Stimulated activated CD4-positive, alpha-beta T cell treated with anti-CD3 and anti-CD28 coated beads, Interleukin-15, amount 100 ng/mL, for 48 hours (primary cell): ENCODE measurements around the gene GOLM1.
"Not testable (repeated sequence)": the region's sequence is repeated elsewhere in the genome, so short reads cannot be mapped to it uniquely, and the experiment has no call there.

Experiments
- DNase-seq, 2 donors: peaks; one replicate each; pipeline ENCODE4 v3.0.0-alpha.2; 2020; ENCODE audit warnings: low read depth in 2 of 2

The GOLM1 gene

GRCh38 chr9:86098824-86099700 lies at the start of gene GOLM1:
GOLM1 (minus strand) TSS chr9:86099558; CDS start chr9:86079320, 20,238 bp downstream.
- DNase-seq, result peak in 1 of 2 donors; percentile 25

GRCh38 chr9:86146671-86147070 lies 47.3 kb upstream of the GOLM1 start:
- DNase-seq, result not testable (repeated sequence)

- not testable (repeated sequence) for DNase-seq
Observed at GRCh38 chr9:86145960-86146359, 46.6 kb upstream of the GOLM1 start.

- no peak for DNase-seq
Observed at GRCh38 chr9:86142973-86143372, 43.6 kb upstream of the GOLM1 start.

GRCh38 chr9:86141843-86142242 lies 42.5 kb upstream of the GOLM1 start:
- DNase-seq, result no peak

- no peak for DNase-seq
Observed at GRCh38 chr9:86135371-86135770, 36.0 kb upstream of the GOLM1 start.

- DNase-seq, result no peak
Observed at GRCh38 chr9:86134361-86134760, 35.0 kb upstream of the GOLM1 start.

GRCh38 chr9:86128235-86128822 lies 29.0 kb upstream of the GOLM1 start:
- DNase-seq, result no peak

- no peak for DNase-seq
Observed at GRCh38 chr9:86126998-86127972, 27.9 kb upstream of the GOLM1 start.

- no peak for DNase-seq
Observed at GRCh38 chr9:86122311-86122710, 23.0 kb upstream of the GOLM1 start.

- DNase-seq, result no peak
Observed at GRCh38 chr9:86119457-86119856, 20.1 kb upstream of the GOLM1 start.

- no peak for DNase-seq
Observed at GRCh38 chr9:86116425-86116824, 17.1 kb upstream of the GOLM1 start.

- DNase-seq, result no peak
Observed at GRCh38 chr9:86115886-86116285, 16.5 kb upstream of the GOLM1 start.

- DNase-seq, result no peak
Observed at GRCh38 chr9:86112057-86112456, 12.7 kb upstream of the GOLM1 start.

- no peak for DNase-seq
Observed at GRCh38 chr9:86102626-86103025, 3.3 kb upstream of the GOLM1 start.

- peak in 1 of 2 donors; percentile 13 for DNase-seq
Observed at GRCh38 chr9:86099701-86100364, 475 bp upstream of the GOLM1 start.

- DNase-seq, result no peak
Observed at GRCh38 chr9:86097510-86098224, 1.7 kb downstream of the GOLM1 start.

- no peak for DNase-seq
Observed at GRCh38 chr9:86096386-86096785, 3.0 kb downstream of the GOLM1 start.

GRCh38 chr9:86093788-86094555 lies 5.4 kb downstream of the GOLM1 start:
- DNase-seq, result no peak

- no peak for DNase-seq
Observed at GRCh38 chr9:86091477-86091876, 7.9 kb downstream of the GOLM1 start.
